Kidney capillary endothelial cell (primary cell): ENCODE results near the gene DCTD.
"Not testable (repeated sequence)": the region's sequence is repeated elsewhere in the genome, so short reads cannot be mapped to it uniquely, and the experiment has no call there.

Experiments used
- DNase-seq: peaks from one replicate; pipeline ENCODE4 v3.0.0-alpha.2; 2018; ENCODE audit warnings: low spot score

DCTD gene

GRCh38 chr4:182921608-182922007 lies 4.4 kb upstream of the DCTD start:
- no peak for DNase-seq

GRCh38 chr4:182920676-182921075 lies 3.5 kb upstream of the DCTD start:
- DNase-seq: no peak

GRCh38 chr4:182918791-182919302 lies 1.7 kb upstream of the DCTD start:
- DNase-seq: no peak

GRCh38 chr4:182918044-182918607 lies 940 bp upstream of the DCTD start:
- DNase-seq: no peak

GRCh38 chr4:182916483-182917181 lies 554 bp downstream of the DCTD start:
- DNase-seq: peak; percentile 49

- DNase-seq: no peak
Observed at GRCh38 chr4:182914357-182914756, 2.8 kb downstream of the DCTD start.

GRCh38 chr4:182913621-182914020 lies 3.6 kb downstream of the DCTD start:
- no peak for DNase-seq

GRCh38 chr4:182913036-182913435 lies 4.2 kb downstream of the DCTD start:
- DNase-seq: no peak

- no peak for DNase-seq
Observed at GRCh38 chr4:182908124-182908523, 9.1 kb downstream of the DCTD start.

GRCh38 chr4:182907396-182907795 lies 9.8 kb downstream of the DCTD start:
- no peak for DNase-seq

- no peak for DNase-seq
Observed at GRCh38 chr4:182906786-182907185, 10.4 kb downstream of the DCTD start.

- DNase-seq: no peak
Observed at GRCh38 chr4:182905038-182905437, 12.1 kb downstream of the DCTD start.

GRCh38 chr4:182904211-182904761 lies 12.9 kb downstream of the DCTD start:
- no peak for DNase-seq

- no peak for DNase-seq
Observed at GRCh38 chr4:182903013-182903412, 14.2 kb downstream of the DCTD start.

- no peak for DNase-seq
Observed at GRCh38 chr4:182901337-182901736, 15.8 kb downstream of the DCTD start.

GRCh38 chr4:182900021-182900420 lies 17.2 kb downstream of the DCTD start:
- not testable (repeated sequence) for DNase-seq

GRCh38 chr4:182898479-182898799 lies 18.7 kb downstream of the DCTD start:
- DNase-seq: no peak

GRCh38 chr4:182897601-182898478 lies 19.3 kb downstream of the DCTD start:
- no peak for DNase-seq

- no peak for DNase-seq
Observed at GRCh38 chr4:182896421-182896820, 20.8 kb downstream of the DCTD start.

GRCh38 chr4:182895791-182896292 lies 21.3 kb downstream of the DCTD start:
- DNase-seq: no peak

- no peak for DNase-seq
Observed at GRCh38 chr4:182894681-182895275, 22.4 kb downstream of the DCTD start.

GRCh38 chr4:182893474-182894080 lies 23.6 kb downstream of the DCTD start:
- DNase-seq: no peak
